A549 (cell line): ENCODE data around the gene ADTRP.

Source experiments
- HOXB5 ChIP-seq: fragments of 250-450 bp; sonication (Bioruptor Pico); IDR thresholded peaks from 2 replicates; pipeline ENCODE4 v1.5.0; 2020; ENCODE audit warnings: mild to moderate bottlenecking, moderate library complexity
- POLR2A ChIP-seq: IDR thresholded peaks from 2 replicates; pipeline ENCODE4 v1.6.1; 2012; ENCODE audit warnings: mild to moderate bottlenecking, low read length
- SREBF2 ChIP-seq: fragments of 450-650 bp; IDR thresholded peaks from 2 replicates; pipeline ENCODE4 v1.6.1; 2014; ENCODE audit warnings: mild to moderate bottlenecking, moderate library complexity
- TF ChIP-seq, protein P1 (sequence below): fragments of >200 bp; sonication (Bioruptor Twin); formaldehyde crosslinking; IDR thresholded peaks from 3 replicates; pipeline ENCODE4 v1.5.1; 2016

DNA sequence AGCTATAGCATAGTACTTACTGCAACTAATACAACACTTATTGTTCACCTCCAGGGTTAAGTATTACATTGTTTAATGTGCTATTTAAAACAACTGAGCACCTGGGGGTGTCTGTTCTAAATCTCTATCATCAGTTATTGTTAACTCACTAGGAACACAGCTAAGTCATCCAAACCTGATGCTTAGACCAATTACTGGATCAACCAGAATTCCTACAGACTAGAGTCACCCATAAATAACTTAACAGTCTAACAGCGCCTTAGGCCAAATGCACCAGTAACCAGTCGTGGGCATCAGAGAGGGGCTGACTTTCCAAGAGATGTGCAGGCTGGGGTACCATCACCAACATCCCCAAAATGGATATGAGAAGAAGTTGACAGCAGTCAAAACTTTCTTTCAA, 110.7 kb downstream of the ADTRP start:
- TF ChIP-seq POLR2A: no peak
- no peak for TF ChIP-seq SREBF2
- no peak for TF ChIP-seq HOXB5
- TF ChIP-seq, protein P1, sequence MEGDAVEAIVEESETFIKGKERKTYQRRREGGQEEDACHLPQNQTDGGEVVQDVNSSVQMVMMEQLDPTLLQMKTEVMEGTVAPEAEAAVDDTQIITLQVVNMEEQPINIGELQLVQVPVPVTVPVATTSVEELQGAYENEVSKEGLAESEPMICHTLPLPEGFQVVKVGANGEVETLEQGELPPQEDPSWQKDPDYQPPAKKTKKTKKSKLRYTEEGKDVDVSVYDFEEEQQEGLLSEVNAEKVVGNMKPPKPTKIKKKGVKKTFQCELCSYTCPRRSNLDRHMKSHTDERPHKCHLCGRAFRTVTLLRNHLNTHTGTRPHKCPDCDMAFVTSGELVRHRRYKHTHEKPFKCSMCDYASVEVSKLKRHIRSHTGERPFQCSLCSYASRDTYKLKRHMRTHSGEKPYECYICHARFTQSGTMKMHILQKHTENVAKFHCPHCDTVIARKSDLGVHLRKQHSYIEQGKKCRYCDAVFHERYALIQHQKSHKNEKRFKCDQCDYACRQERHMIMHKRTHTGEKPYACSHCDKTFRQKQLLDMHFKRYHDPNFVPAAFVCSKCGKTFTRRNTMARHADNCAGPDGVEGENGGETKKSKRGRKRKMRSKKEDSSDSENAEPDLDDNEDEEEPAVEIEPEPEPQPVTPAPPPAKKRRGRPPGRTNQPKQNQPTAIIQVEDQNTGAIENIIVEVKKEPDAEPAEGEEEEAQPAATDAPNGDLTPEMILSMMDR: no peak
